Tibial nerve (tissue), 4 donors: ENCODE data around the gene TNIP2. TPM values are rescaled to one million over a fixed set of nuclear protein-coding genes. Genes with fewer than 3 reads are reported as not detected.

Source experiments
- DNase-seq, 2 donors: peaks; one replicate each; pipeline ENCODE4 v3.0.0-alpha.2; 2019; ENCODE audit warnings: low spot score in 2 of 2
- H3K27ac ChIP-seq, 4 donors: fragments of 200-600 bp; sonication (generic) in 3 of 4; one replicate each; pipeline ENCODE4 v1.5.1; 2017 to 2019; ENCODE audit warnings: mild to moderate bottlenecking in 1 of 4
- H3K27me3 ChIP-seq, 2 donors: fragments of 200-600 bp; sonication (generic) in 1 of 2; one replicate each; pipeline versions ENCODE4 v1.5.1 to v1.6.0; 2017 to 2019
- H3K36me3 ChIP-seq, 3 donors: fragments of 200-600 bp; sonication (generic); one replicate each; pipeline ENCODE4 v1.5.1; 2018 to 2019
- H3K4me1 ChIP-seq, 4 donors: fragments of 200-600 bp; sonication (generic) in 3 of 4; one replicate each; pipeline ENCODE4 v1.5.1; 2017 to 2019
- H3K4me3 ChIP-seq, 4 donors: fragments of 200-600 bp; sonication (generic) in 3 of 4; one replicate each; pipeline ENCODE4 v1.5.1; 2017 to 2019; ENCODE audit warnings: mild to moderate bottlenecking in 1 of 4, moderate library complexity in 1 of 4
- H3K9me3 ChIP-seq, 4 donors: fragments of 200-600 bp; sonication (generic) in 3 of 4; one replicate each; pipeline ENCODE4 v1.5.1; 2017 to 2019
- EP300 ChIP-seq, 2 donors: sonication (generic); formaldehyde crosslinking; IDR thresholded peaks; one replicate each; pipeline ENCODE4 v1.6.1; 2017; ENCODE audit warnings: antibody characterized with exemption in 2 of 2, mild to moderate bottlenecking in 1 of 2
- POLR2A ChIP-seq, 2 donors: fragments of 450-650 bp; IDR thresholded peaks; one replicate each; pipeline ENCODE4 v1.6.1; 2017; ENCODE audit warnings: antibody characterized with exemption in 2 of 2, mild to moderate bottlenecking in 2 of 2, moderate library complexity in 2 of 2
- WGBS, 2 donors: methylation state at CpG; one replicate each; pipeline ENCODE4 v1.1.5; 2018; 5-methylcytosine and 5-hydroxymethylcytosine counted together
- total RNA-seq, 4 donors: library from RNA; depleted of rRNA; stranded (reverse); fragments of >200 nt; gene quantifications; one replicate each; pipeline ENCODE4 v1.1.0, GENCODE V29; 2016
- TF ChIP-seq, protein P1 (sequence below), 5 experiments: fragments of 200-600 bp in 3 of 5; fragments of 450-650 bp in 2 of 5; sonication (generic) in 3 of 5; IDR thresholded peaks; one replicate each; pipeline ENCODE4 v1.5.1; 2016 to 2019; ENCODE audit warnings: antibody characterized with exemption in 5 of 5, mild to moderate bottlenecking in 3 of 5, moderate library complexity in 2 of 5

Gene TNIP2
- total RNA-seq, 4 donors from 2014 or later = 78.3 to 110 (median 89.3) TPM

DNA sequence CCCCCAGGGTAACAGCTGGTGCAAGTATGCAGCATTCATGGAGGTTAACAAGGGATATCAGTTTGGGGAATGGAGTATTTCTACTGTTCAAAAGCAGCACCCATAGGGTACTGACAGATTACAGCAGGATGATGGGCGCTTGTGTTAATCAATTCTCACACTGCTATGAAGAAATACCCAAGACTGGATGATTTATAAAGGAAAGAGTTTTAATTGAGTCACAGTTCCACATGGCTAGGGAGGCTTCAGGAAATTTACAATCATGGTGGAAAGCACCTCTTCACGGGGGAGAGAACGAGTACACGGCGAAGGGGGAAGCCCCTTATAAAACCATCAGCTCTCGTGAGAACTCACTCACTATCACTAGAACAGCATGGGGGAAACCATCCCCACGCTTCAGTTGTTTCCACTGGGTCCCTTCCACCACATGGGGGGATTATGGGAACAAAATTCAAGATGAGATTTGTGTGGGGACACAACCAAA, 64.1 kb downstream of the TNIP2 start:
- no peaks in the 10 kb centered on the region for H3K9me3 ChIP-seq
- no peaks in the 10 kb centered on the region for H3K27me3 ChIP-seq
- TF ChIP-seq EP300 (IDR thresholded peaks at IDR 0.05) = no peak
- no peak for TF ChIP-seq POLR2A (IDR thresholded peaks at IDR 0.05)
- TF ChIP-seq, protein P1, sequence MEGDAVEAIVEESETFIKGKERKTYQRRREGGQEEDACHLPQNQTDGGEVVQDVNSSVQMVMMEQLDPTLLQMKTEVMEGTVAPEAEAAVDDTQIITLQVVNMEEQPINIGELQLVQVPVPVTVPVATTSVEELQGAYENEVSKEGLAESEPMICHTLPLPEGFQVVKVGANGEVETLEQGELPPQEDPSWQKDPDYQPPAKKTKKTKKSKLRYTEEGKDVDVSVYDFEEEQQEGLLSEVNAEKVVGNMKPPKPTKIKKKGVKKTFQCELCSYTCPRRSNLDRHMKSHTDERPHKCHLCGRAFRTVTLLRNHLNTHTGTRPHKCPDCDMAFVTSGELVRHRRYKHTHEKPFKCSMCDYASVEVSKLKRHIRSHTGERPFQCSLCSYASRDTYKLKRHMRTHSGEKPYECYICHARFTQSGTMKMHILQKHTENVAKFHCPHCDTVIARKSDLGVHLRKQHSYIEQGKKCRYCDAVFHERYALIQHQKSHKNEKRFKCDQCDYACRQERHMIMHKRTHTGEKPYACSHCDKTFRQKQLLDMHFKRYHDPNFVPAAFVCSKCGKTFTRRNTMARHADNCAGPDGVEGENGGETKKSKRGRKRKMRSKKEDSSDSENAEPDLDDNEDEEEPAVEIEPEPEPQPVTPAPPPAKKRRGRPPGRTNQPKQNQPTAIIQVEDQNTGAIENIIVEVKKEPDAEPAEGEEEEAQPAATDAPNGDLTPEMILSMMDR (IDR thresholded peaks at IDR 0.05) = no peak
- H3K4me1 ChIP-seq = no peaks in the 10 kb centered on the region
- no peak for DNase-seq
- H3K36me3 ChIP-seq = peaks cover 2 to 97% (median 31%) of the 10 kb centered on the region in 3 donors
- no peak overlapping the region for H3K4me3 ChIP-seq
- 91 to 92% methylated on average over 7 of the region's 7 CpGs for WGBS, 2 donors
- H3K27ac ChIP-seq = no peak overlapping the region

Other genes with a start within 250 kb of the TNIP2 start
- 10 to 100 TPM; 28.6 to 54.6 (median 36.0) TPM for gene FAM193A, start 219.7 kb downstream of the TNIP2 start, total RNA-seq
- 100 to 1,000 TPM in 1 of 4 donors, 10 to 100 TPM in 3; 70.5 to 161 (median 77.8) TPM for gene SH3BP2, start 36.7 kb upstream of the TNIP2 start, total RNA-seq
- 100 to 1,000 TPM; 270 to 449 (median 327) TPM for gene ADD1, start 87.5 kb upstream of the TNIP2 start, total RNA-seq
- 10 to 100 TPM; 18.2 to 39.6 (median 26.8) TPM for gene NOP14, start 207.1 kb upstream of the TNIP2 start, total RNA-seq
- gene GRK4, start 207.2 kb upstream of the TNIP2 start, total RNA-seq = 10 to 100 TPM in 1 of 4 donors, 1 to 10 TPM in 3; 6.1 to 15.1 (median 9.3) TPM